HG03342 (cell line): ENCODE results near the gene MACO1.
"Not testable (repeated sequence)": the region's sequence is repeated elsewhere in the genome, so short reads cannot be mapped to it uniquely, and the experiment has no call there.

Experiments used
- ATAC-seq: cut with Tn5 transposase; IDR thresholded peaks from one replicate; pipeline ENCODE4 v1.9.1; 2021; ENCODE audit warnings: mild to moderate bottlenecking, moderate library complexity; ENCODE audit not compliant: unreplicated experiment

Gene MACO1

DNA sequence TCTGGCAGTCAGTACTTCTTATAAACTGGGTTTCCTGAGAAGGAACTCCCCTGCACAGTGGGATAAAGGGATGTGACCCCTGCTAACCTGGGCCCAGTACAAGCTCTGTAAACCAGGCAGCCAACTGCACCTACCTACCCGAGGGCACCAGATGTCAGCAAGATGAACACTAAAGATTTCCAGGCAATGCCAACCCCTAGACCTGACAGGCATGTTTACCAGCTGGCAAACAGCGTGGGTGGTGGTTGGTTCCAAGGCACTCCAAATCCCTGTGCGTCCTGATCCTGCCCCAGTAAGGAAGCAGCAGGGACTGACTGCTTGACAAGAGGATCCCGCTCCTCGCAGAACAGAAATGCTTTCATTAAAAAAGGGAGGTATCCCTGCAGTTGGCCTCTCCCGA is 7.5 kb upstream of the MACO1 start:
- not testable (repeated sequence) for ATAC-seq

DNA sequence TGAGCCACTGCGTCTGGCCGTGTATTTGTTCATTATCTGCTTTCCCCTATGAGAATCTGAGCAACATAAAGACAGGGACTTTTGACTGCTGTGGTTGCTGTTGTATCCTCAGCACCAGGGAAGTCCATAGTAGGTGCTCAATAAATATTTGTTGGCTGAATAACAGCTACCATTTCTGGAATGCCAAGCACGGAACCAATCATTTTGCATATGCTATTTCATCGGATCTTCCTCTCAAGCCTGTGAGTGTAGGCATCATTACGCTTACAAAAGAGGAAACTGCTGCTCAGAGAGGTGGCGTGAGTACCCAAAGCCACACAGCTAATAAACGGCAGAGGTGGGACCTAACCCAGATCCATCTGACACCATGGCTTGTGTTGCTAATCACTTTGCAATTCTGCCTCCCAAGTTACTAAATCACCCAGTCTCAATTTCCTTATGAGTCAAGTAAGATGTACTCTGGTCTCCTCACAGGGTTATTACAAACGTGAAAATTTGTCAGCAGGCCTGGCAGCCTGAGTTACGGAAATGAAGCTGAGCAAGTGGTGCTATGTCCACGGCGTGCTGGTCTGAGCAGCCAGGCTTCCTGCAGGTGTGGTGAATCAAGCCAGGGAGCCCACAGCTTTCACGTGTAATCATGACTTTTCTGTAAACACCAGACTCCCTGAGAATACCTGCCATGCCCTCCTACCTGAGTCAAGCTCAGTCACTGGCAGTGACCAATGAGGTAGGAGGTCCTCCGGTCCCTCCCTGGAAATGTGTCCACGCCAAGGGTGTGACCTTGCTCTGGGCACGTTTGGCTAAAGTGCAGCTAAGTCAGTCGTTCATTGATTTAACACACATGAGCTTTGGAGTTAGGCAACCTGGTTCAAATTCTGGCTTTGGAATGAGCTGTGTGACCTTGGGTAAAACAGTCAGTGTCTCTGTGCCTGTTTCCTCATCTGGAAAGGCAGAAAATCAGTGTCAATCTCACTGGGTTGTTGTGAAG is 5.3 kb upstream of the MACO1 start:
- no peak for ATAC-seq

DNA sequence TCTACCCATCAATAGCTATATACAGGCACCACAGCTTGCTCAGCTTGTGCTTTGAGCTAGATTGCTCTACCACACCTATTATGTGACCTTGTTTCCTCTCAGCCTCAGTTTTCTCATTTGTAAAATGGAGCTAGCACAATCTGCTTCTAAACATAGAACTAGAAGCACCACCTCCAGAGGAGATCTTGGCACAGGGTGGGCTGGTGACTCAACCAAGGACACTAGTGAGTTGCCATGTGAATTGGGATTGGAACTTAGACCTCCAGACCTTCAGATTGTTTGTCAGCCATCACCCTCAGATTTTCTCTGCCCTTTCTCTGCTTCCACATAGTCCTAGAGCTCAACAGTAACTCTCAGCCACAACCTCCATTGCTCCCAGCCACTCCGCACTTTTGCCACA is 3.0 kb upstream of the MACO1 start:
- ATAC-seq = no peak

DNA sequence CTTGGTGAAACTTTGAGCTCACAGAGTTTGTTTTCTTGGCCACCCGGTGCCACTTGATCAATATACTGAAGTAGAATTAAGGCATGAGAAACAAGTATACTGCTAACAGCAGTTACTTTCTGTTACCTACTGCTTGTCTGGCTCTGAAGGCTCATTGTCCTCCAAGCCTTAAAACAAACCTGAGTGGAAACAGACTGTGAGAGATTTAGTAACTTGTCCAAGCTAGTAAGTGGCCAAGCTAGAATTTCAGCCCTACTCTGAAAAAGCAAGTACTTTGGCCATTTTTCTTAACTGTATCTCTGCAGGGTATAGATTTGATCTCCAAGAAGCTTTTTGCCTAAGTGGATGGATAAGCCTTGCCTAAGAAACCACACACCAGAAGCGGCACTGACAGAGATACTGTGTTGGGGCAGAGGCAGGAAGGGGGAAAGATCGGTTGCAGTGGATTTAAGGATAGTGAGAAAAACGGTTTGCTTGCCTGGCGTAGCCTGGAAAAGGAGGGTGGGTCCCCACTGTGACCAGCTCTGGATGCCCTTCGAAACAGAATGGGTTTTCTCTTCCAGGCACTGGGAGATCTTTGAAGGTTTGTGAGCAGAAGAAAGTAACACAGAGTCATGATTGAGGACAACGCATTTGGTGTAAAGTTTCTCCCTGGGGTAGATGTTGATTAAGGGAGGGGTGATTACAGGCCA is 2.1 kb upstream of the MACO1 start:
- ATAC-seq = no peak

DNA sequence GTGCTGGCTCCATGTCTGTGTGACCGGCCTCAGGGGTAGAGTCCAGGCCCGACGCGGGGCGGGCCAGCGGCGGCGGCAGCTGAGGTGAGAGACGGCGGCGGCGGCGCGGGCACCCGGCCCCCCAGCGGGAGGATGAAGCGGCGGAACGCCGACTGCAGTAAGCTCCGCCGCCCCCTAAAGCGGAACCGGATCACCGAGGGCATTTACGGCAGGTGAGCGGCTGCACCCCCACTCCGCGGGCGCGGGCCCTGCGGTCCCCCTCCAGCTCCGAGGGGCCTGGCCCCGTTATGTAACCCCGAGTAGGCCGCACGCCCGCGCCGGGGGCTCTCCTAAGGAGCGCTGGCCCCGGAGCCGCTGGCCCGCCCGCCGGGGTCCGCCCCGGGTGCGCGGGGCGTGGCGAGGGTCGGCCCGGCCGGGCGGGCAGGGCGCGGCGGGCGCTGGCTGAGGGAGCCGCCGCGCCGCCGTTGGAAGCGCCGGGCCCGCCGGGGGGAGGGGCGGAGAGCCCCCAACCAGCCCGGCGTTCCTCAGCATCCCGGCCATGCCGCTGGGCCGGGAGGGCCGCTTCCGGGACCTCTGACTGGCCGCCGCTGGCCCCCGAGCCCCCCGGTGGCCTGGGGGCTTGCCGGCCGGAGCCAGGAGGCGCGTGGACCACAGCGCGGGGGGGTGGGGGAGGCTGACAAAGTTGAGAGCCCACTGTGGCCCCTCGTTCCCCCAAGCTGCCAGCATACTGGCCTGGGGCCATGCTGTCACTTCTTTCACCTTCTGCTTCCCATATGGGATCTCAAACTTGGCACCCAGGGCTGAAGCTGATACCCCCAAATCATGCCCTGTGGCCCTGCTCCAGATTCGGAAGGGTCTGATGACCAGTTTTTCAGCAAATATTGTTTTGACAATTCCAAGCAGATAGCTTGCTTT is 527 bp downstream of the MACO1 start:
- peak; percentile 23 for ATAC-seq

DNA sequence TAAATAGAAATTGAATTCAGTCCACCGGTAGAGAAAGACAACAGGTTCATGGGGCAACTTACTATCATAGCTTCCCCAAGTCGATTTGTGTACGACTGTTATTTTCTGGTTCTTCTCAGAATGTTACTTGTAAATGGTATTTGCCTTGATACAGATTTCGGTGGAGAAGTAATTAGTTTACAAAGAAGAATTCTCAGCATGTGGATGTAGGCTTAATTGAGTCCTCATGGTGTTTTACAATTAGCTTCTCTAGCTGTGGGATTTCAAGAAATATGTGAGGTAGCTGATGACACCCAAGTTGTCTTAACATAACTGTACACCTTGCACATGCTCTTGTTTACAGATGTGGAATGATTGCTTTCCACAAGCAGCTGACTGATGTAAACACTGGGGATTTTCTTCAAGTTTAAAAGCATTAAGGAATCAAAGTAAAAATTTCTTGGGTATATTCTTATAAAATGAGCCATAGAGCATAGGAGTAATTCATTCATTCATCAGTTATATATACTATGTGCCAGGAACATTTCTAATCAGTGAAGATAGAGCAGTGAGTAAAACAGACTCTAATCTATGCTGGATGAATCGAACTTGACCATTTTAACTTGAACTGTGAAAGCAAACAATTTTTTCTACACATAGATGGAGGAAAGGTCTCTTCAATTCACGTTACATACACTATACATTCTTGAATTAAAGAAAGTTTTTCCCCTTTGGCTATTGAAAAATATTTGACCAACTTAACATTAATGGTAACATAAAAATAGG is 1.4 kb downstream of the MACO1 start:
- ATAC-seq = no peak

DNA sequence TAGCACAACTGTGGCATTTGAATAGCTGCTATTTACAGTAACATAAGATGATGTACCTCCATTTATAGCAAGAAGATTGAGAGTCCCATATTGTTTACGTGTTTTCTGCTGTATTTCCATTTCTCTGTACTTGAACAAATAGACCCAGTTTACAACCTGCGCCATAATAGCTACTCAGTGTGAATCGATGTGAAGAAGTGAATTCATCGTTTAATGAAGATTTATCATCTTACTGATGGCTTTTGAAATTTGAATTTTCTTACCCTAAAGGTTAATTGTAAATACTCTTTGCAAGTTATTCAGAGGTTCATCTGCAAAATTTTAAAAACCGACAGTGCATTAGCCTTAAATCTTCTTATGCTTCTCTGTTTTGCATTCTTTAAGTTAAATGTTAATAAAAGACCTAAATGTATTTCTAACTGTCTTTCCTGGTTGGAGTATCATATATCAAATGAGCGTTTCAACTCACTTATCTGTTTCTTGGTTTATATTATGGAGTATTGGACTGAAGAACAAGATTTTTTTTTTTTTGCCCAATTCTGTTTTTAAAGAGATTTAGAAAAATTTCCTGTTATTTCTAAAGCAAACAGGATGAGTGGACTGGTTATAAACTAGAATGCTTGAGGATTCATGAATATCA is 2.2 kb downstream of the MACO1 start:
- ATAC-seq = no peak

DNA sequence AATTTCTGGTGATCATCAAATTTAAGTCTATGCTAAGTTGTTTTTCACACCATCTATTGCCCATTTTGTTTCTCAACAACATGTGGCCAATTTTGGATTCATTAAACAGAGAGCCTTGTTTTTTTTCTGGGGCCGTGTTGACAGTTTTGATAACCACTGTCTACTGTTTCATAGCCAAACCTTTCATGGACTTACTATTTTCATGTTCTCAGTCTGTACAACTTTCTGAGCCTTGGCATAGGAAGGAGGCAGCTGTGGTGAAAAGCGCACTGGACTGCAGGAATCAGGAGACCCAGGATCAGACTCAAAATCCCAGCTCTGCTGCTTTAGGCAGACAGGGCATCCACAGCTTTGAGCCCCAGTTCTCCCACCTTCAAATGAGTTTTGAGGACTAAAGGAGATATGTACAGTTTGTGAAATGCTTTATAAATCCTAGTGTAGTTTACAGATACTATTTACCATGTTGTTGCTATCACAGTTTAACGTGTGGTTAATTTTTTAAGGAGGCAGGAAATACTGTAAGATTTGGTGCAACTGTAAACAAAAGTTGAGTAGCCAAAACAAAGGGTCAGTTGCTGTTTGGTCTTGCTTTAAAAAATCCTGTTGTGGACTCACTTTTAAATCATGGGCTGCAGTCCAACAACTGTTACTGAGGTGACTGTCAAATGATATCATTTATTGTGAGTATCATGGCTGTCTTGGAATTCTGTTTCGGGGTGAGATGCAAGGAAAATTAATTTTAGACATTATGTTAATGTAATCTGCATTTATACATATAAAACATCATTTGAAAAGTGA is 2.9 kb downstream of the MACO1 start:
- no peak for ATAC-seq

DNA sequence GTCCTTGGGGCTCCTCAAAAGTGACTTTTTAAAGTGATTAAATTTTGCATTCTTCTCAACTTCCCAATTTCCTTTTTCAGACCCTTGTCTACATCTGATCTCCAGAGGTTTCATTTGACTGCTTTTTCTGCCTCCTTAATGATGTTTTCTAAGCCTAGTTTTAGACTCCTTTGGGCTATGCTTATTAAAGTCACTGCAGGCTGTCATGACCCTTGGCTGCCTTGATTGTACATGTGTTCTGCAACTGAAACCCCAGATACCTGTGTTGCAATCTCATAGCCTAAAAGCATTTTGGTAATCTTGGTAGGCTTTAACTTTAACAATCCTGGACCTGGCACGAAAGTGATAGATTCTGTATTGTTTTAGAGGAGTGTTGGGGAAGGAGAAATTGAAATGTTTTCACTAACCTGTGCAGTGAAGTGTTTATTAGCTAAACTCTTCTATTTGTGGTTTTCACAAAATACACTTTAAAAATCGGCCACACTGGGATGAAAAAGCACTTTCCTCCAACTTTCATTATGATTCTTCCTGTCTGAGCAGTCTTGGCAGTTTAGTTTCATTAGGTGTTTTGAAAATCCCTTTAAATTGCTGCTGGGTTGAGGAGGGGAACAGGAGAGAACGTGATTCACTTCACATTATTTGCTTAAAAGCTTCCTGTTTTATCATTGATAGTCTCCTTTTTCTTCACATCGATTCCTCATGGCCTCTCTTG is 4.9 kb downstream of the MACO1 start:
- no peak for ATAC-seq

DNA sequence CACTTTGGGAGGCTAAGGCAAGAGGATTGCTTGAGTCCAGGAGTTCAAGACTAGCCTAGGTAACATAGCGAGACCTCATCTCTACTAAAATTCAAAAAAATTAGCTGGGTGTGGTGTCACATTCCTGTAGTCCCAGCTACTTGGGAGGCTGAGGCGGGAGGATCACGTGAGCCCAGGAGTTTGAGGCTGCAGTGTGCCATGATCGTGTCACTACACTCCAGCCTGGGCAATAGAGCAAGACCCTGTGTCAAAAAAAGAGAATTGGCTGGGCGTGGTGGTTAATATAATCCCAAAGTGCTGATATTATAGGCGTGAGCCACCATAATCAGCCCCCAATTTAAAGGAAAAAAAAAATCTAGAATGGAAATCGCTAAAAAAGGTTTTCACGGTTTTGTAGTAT is 7.0 kb downstream of the MACO1 start:
- ATAC-seq = no peak

DNA sequence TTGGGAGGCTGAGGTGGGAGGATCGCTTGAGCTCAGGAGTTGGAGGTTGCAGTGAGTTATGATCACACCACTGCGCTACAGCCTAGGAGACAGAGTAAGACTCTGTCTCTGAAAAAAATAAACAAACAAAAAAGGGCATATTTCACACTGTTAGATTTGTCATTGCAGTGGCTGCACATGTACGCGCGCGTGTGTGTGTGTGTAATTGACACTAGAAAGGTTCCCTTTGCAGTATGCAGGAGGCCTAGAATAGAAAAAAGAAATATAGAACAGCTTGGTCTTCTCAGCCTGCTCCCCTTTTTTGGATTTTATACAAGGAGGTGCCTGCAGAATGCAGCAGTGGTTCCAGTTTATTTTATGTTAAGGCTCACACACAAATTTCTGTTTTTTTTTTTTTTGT is 8.6 kb downstream of the MACO1 start:
- no peak for ATAC-seq

DNA sequence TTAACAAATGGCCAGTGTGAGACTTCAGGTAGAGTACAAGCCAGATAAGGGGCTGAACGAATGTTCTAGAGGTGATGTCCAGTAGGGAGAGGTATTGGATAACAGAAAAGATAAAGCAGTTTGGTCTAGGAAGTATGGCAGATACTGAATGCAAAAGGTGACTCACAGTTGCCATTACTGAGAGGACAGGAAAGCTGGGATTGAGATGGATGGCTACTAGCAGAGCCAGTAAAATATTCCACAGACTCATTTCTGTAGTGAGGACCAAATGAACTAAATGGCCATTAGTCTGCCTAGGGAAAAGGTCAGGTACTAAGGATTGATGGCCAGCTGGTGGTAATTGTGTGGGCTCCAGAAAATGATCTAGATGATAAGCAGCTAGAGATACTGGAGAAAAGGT is 11.5 kb downstream of the MACO1 start:
- ATAC-seq = no peak

DNA sequence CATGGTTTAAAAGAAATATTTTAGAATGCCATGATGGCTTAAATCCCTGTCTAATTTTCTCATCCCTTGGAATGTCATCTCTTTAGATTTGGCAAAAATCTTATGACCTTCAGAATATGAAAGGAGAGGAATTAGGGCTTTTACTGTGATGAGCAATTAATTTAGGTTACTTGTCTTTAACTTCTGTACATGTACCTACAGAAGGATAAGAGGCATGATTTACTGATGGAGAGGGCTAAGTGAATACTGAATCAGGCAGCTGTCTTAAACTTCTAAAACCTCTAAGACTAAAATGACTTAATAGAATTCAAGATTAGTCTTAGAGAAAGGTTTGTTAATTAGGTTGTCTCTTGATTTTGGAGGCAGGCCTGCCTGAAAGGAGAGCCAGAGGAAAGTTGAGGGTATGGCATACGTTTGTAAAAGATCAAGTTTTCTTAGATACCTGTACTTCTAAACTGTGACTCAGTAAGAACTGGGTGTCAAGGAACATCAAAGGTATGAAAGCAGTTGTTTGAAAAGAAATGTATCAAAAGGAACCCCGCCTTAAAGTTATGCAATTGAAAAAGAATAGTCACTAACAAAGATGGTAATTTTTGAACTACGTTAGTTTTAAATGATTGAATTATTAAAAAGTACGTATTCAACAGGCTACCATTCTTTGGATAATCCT is 12.5 kb downstream of the MACO1 start:
- no peak for ATAC-seq

DNA sequence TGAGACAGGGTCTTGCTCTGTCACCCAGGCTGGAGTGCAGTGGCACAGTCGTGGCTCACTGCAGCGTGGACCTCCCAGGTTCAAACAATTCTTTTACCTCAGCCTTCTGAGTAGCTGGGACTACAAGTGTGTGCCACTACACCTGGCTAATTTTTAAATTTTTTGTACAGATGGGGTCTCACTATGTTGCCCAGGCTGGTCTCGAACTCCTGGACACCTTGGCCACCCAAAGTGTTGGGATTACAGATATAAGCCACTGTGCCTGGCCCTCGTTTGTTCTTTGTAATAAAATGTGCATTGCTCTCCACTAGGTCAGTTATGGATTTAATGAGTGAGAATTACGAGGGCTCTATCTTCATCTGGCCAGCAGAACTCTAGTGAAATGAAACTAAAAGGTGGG is 13.9 kb downstream of the MACO1 start:
- ATAC-seq = not testable (repeated sequence)

DNA sequence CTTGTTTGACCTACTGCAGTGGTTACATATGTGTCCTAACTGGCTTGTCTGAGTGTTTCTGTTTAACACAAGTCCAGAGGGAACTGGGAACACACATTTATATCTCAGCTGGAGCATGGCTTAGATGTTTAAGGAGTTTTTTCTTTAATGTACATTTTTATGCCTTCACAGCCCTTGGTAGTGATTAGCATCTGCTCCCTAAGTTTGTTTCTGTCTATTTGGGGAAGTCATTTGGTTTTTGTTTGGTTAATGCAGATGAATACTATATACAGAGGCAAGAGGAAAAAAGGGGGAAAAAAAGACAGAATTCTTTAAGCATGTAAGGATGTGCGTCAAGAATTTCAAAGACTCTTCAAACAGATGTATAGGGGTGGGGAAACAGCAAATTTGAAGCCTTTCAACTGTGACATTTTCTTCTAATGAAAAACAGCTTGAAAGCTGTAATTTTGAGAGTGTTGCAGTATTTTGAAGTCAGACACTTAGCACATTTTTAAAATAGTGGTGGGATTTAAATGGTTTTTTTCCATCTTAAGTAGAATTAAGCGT is 15.4 kb downstream of the MACO1 start:
- ATAC-seq = no peak

DNA sequence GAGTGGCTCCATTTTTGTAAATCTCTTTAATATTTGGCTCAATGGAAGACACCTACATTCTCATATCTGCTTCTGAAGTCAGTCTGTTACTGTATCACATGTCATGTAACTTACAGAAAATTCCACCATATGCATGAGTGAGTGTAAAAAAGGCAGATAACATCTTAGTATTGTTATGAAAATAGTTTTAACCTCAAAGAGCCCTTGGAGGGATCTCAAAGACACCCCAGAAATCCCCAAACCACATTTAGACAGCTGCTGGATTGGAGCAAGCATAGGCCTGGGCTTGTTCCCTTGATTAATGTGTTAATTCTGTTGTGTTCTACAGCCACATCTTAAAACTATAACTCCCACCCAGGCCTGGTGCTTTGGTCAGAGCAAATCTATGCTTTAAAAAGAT is 16.9 kb downstream of the MACO1 start:
- peak; percentile 43 for ATAC-seq

DNA sequence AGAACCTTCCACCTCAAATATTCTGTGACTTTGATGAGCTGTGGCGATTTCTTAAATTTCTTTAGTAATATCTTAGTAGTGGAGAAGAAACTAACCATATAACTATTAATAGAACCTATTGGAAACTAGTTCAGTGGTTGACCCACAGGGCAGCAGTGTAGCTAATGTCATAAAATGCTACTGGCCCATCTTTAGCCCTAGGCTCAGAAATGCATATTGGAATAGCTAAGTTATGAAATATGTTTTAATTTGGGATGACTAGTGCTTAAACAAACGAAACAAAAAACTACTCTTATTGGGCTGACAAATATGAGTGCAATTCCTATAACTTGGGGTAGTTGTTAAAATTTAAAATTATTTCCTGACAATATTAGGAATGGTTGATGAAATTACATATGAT is 20.2 kb downstream of the MACO1 start:
- ATAC-seq = no peak

DNA sequence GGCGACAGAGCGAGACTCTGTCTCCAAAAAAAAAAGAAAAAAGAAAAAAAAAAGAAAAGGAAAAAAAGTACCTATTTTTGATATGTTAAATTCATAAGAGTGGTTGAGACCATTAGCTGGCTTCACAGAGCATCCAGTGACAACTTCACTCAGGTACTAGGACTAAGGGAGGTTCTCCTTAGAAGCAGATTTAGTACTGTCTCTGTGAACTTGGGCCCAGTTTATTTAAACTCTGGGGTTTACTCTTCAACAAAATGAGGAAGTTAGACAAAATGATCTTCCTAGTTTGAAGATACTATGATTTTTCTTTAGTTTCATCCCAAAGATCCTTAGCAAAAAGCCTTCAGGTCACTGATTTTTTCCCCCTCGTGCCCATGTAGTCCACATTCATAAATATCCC is 21.2 kb downstream of the MACO1 start:
- no peak for ATAC-seq
